T1000 (cell line): ENCODE data around the gene GPANK1.

Experiments used
- DNase-seq: peaks from one replicate; lab custom pipeline; 2025; ENCODE audit warnings: mixed read lengths; lab: John Stamatoyannopoulos, UW

GPANK1 gene

DNA sequence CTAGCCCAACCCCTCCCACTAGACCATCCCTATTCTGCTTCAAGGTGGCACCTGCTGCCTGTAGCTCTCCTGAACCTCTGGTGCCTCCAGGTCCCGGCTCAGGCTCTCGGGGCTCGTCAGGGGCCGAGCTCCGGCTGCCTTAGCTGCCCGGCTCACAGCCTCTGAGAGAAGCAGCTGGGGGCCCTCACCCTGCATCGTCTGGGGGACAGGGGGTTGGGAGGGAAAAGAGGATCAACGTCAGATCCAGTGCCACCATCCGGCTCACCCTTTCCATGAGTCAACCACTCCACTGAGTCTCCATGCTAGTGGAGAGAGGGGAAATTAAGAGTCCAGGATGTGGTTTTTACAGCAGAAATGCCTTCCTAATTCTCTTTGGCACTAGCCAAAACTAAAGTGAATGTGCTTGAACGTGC lies 25.3 kb downstream of the GPANK1 start:
- no peak for DNase-seq

DNA sequence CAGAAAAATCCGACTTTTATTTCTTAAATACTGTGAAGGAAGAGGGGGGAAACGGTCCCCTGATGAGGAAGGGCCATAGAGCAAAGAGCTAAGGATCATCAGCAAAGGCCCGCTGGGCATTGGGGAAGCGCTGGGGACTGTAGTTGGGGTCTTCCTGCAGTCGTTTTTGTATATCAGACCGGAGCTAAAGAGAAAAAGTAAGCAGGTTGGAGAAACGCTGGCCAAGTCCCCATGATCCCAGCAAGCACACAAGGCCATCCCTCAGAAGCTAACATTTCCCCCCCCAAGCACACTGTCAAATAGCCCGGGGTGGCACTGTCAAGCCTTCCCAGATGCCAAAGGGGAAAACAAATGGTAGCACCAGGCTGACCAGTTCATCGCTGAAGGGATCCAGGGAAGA lies 25.8 kb downstream of the GPANK1 start:
- no peak for DNase-seq

DNA sequence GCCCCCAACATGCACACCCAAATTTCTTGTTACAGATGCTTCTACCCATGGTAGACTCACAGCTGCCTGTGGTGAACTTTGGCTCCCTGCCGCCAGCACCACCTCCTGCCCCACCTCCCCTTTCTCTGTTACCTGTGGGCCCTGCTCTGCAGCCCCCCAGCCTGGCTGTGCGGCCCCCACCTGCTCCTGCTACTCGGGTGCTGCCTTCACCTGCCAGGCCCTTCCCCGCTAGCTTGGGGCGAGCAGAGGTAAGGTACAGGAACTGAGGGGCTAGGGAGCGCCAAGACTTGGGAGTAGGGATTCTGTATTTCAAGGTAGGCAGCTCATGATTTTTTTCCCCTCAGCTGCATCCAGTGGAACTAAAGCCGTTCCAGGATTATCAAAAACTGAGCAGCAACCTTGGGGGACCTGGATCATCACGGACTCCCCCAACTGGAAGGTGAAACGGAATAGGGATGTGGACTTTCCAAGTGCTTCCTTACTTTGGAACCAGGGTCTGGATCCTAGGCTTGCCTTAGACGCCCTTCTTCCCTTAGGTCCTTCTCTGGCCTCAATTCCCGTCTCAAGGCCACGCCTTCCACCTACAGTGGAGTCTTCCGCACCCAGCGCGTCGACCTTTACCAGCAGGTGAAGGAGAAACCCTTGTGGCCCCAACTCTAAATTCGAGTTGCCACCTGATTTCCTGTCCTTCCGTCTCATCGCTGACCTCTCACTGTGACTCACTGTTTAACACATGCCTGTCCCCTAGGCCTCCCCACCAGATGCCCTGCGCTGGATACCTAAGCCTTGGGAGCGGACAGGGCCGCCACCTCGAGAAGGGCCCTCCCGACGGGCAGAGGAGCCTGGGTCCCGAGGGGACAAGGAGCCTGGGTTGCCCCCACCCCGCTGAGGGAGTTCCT lies 27.9 kb downstream of the GPANK1 start:
- DNase-seq, result no peak

DNA sequence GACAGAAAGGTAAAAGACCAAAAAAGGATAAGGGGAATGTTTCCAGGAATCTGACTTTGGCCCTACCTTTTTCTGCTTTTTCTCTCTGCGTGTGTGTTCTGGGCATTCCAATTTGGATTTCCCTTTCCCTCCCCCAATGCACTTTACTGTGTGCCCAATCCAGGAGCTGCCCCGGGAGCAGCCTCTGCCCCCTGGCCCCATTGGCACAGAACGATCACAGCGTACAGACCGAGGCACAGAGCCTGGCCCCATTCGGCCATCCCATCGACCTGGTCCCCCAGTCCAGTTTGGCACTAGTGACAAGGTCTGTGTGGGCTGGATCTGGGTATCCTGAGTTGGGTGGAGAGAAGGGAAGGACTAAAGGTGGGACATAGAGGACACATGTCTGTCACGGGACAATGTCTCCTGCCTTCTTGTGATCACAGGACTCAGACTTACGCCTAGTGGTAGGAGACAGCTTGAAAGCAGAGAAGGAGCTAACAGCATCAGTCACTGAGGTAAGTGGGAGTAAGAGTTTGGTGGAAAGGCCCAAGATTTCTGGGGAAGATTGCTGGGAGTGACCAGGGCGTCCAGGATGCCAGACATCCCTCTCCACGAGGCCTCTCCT lies 29.7 kb downstream of the GPANK1 start:
- no peak for DNase-seq

DNA sequence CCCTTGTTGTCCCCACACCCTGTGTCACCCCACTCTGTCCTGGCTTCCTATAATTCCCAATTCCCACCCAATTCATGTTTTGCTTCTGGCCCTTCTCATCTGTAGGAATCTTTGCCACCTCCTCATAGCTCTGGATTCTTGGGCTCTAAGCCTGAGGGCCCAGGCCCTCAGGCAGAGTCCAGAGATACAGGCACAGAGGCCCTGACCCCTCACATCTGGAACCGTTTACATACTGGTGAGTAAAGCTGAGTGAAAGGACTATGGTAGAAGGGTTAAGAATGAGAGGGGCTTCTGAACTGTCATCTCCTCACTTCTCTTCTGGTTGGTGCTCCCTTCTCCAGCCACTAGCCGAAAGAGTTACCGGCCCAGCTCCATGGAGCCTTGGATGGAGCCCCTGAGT lies 30.7 kb downstream of the GPANK1 start:
- no peak for DNase-seq

DNA sequence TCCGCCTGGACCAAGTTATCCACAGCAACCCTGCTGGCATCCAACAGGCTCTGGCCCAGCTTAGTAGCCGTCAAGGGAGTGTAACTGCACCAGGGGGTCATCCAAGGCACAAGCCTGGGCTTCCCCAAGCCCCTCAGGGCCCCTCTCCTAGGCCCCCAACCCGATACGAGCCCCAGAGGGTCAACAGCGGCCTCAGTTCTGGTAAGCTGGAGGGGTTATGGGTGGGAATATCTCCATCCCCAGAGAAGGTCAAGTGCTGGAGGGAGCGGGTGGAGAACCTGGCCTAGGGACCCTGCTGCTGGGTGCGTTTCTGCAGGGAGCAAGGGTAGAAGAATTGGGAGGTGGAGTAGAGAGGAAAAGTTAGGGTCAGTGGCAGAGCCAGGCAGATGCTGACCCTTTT lies 31.4 kb downstream of the GPANK1 start:
- DNase-seq, result no peak

DNA sequence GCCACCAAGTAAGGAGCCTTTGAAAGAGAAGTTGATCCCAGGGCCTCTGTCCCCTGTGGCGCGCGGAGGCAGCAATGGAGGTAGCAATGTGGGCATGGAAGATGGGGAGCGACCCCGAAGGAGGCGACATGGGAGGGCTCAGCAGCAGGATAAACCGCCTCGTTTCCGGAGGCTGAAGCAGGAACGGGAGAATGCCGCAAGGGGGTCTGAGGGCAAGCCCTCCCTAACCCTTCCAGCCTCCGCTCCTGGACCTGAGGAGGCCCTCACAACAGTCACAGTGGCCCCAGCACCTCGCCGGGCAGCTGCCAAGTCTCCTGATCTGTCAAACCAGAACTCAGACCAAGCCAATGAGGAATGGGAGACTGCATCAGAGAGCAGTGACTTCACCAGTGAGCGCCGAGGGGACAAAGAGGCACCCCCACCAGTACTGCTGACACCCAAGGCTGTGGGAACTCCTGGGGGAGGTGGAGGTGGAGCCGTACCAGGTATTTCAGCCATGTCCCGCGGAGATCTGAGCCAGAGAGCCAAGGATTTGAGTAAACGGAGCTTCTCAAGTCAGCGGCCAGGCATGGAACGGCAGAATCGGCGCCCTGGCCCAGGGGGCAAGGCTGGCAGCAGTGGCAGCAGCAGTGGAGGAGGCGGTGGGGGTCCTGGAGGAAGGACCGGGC lies 32.4 kb downstream of the GPANK1 start:
- no peak for DNase-seq

DNA sequence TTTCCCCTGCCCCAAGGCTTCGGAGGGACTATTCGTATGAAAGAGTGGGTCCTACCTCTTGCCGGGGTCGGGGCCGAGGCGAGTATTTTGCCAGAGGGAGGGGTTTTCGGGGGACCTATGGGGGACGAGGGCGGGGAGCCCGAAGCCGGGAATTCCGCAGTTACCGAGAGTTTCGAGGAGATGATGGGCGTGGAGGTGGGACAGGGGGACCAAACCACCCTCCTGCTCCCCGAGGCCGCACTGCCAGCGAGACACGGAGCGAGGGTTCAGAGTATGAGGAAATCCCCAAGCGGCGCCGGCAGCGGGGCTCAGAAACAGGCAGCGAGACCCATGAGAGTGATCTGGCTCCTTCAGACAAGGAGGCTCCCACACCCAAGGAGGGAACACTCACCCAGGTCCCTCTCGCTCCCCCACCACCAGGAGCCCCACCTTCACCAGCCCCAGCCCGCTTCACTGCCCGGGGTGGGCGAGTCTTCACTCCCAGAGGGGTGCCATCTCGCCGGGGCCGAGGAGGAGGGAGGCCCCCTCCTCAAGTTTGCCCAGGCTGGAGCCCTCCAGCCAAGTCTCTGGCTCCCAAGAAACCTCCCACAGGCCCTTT lies 33.0 kb downstream of the GPANK1 start:
- no peak for DNase-seq

DNA sequence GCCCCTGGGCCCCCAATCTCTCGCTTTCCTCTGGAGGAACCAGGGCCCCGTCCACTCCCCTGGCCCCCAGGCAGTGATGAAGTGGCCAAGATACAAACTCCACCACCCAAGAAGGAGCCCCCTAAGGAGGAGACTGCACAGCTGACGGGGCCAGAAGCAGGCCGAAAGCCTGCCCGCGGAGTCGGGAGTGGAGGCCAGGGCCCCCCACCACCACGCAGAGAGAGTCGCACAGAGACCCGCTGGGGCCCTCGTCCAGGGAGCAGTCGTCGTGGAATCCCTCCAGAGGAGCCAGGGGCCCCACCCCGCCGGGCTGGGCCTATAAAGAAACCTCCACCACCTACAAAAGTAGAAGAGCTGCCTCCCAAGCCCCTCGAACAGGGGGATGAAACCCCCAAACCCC lies 33.6 kb downstream of the GPANK1 start:
- no peak for DNase-seq

DNA sequence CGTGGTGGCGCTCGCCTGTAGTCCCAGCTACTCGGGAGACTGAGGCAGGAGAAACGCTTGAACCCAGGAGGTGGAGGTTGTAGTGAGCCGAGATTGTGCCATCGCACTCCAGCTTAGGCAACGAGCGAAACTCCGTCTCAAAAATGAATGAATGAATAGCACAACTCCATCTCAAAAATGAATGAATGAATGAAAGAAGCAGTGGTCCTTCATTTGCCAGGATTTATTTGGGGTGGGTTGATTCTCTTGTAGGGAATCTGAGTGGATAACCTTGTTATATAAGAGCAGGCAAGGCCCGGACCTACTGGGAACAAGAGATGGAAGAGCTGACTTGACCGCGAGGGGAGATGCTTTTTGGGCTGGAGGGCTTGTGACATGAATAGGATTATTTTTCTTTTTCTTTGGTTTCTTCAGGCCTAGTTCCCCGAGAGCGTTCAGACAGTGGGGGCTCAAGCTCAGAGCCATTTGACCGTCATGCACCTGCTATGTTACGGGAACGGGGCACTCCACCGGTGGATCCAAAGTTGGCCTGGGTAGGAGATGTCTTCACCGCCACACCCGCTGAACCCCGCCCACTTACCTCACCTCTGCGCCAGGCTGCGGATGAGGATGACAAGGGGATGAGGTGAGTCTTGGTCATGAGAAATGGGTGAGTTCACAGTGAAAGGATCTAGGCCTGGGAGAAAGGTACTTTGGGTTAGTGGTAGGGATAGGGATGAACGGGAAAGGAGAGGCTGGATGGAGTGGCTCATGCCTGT lies 34.4 kb downstream of the GPANK1 start:
- no peak for DNase-seq

DNA sequence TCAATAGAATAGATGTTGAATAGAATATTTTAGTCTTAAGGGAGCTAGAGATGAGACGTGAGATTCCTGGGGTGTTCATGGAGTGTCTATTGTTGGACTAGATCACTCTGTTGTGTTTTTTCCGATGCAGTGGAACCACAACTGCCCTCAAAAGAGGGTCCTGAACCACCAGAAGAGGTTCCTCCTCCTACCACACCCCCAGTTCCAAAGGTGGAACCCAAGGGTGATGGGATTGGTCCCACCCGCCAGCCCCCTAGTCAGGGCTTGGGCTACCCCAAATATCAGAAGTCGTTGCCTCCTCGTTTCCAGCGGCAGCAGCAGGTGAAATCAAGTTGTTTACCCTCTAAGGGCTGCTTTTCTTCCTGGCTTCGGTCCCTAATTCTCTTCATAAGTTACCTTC lies 35.8 kb downstream of the GPANK1 start:
- no peak for DNase-seq

DNA sequence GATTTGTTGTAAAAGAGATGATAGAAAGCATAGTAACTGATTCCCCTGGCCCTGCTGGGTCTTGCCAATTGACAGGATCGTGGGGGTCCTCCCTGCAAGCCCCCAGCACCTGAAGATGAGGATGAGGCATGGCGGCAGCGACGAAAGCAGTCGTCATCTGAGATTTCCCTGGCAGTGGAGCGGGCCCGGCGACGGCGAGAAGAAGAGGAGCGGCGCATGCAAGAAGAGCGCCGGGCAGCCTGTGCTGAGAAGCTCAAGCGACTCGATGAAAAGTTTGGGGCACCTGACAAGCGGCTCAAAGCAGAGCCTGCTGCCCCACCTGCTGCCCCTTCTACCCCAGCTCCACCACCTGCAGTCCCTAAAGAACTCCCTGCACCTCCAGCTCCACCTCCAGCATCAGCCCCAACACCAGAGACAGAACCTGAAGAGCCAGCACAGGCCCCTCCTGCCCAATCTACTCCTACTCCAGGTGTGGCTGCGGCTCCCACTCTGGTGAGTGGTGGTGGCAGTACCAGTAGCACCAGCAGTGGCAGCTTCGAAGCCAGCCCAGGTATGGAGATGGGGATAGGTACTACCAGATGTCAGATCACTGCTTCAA lies 37.0 kb downstream of the GPANK1 start:
- DNase-seq, result no peak

DNA sequence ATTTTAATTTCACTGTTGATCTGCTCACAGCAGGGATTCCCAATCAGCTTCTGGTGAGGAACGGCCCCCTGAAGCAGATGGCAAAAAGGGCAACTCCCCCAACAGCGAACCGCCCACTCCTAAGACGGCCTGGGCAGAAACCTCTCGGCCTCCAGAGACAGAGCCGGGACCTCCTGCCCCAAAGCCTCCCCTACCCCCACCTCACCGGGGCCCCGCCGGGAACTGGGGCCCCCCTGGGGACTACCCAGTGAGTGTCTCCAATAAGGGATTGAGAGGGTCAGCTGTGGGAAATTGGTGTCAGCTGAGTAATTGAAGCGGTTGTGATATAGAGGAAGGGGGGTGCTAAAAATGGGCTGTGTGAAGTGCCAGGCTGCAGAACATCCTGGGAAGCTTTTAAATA lies 37.8 kb downstream of the GPANK1 start:
- no peak for DNase-seq

DNA sequence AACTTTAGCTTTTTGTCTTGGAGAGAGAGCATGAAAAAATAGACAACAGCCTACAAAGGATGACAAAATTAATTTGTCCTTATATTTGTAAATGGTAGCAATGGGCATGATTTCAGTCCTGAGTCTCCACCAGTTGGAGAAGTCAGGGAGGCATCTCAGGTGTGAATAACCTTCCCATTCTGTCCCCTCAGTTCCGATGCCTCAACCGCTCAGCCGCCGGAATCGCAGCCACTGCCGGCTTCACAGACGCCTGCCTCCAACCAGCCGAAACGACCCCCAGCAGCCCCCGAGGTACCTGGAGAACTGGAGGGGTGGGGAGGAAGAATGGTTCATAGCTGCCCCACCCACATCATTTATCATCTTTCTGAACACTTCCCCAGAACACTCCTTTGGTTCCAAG lies 40.7 kb downstream of the GPANK1 start:
- DNase-seq, result no peak

DNA sequence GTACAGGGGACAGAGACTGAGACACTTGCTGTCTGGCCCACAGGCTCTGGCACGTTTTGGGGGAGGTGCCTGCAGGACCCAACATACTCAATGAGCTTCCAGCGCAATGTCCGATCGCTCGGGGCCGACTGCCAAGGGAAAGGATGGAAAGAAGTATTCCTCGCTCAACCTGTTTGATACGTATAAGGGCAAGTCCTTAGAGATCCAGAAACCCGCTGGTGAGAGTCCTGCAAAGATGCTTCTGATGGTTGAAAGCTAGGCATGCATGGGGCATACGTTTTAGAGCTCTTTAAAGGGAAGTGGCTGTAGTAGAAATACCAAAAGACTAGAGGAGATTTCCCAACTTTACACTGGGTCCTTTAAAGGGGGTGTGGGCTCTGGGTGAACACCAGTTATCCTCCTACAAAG lies 42.1 kb downstream of the GPANK1 start:
- DNase-seq, result no peak

DNA sequence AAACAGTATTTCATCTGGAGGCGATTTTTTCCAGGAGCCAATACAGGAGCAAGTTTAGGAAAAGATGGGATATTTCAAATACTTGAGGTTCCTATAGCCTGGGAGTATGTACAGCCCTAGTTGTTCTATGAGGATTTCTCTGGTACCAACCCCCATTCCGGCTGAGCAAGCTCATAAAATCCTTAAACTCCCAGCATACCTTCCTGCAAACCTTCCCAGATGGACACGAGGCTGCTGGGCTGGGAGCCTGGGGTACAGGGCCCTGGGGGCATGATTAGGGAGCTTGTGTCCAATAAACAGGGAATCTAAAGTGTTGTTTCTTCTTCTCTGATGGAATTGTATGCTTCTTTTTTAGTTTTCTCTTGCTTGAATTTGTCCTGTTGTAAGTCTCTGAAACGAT lies 42.8 kb downstream of the GPANK1 start:
- DNase-seq, result no peak

DNA sequence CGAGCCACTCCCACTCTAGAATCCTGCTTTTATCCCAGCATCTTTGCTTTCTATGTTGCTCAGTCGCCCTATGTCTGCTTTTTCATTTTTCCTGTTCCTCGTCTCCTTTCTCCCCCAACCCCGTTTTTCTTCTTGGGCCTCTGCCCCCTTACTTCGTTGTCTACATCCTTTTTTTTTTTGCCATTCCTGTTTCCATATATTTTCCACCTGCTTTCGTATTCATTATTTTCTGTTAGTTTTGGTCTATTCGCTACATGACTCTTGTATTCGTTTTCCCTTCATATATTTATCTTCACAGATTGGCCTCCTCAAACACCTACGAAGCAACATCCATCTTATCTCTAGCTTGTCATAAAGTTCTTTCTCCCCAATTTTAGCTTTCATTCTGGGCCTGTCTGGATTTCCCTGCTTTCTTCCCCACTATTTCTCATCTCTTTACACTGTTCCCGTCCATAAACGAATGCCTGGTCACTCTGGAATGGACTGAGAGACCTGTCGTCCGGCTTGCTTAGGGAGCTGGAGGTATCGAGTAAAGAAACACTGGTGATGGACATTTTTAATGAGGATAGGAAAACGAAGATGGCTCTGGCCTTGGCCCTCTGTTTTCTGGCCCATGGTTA lies 43.4 kb downstream of the GPANK1 start:
- DNase-seq, result no peak

DNA sequence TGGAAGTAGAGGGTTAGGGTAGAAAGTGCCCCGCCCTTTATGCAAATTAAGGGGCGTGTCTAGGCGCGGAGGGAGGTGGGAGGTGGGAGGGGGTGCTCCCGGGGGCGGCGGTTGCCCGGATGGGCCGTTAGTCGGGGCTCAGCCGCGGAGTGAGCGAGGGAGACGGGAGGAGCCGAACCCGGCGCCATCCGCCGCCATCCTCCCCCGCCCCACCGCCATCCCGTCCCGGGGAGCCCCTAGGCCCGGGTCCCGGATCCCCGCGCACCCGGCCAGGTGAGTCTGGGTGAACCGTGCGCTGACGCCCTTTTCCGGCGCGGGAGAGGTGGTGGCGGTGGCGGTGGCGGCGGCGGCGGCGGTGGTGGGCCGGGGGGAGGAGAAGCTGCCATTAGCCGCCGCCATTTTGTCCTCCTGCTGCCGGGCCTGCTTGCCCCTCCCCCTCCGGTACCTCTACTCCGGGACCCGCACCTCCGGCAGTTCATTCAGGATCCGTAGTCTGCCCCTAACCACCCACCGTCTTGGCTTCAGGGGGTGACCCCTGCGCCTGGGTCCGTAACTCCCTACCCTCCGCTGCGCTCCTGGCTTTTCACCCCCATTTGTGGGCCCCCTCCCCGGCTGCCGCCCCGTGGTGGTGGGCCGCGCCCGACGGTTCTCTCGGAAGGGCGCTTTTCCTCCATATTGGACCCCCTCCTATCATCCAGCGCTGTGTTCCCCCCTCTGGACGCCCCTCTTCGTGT lies 44.0 kb downstream of the GPANK1 start, which contains the start of gene PRRC2A:
PRRC2A (plus strand) TSS at position 130 of the 734 bp plus-strand sequence. CDS start 2,075 bp downstream, outside the sequence.
- no peak for DNase-seq

DNA sequence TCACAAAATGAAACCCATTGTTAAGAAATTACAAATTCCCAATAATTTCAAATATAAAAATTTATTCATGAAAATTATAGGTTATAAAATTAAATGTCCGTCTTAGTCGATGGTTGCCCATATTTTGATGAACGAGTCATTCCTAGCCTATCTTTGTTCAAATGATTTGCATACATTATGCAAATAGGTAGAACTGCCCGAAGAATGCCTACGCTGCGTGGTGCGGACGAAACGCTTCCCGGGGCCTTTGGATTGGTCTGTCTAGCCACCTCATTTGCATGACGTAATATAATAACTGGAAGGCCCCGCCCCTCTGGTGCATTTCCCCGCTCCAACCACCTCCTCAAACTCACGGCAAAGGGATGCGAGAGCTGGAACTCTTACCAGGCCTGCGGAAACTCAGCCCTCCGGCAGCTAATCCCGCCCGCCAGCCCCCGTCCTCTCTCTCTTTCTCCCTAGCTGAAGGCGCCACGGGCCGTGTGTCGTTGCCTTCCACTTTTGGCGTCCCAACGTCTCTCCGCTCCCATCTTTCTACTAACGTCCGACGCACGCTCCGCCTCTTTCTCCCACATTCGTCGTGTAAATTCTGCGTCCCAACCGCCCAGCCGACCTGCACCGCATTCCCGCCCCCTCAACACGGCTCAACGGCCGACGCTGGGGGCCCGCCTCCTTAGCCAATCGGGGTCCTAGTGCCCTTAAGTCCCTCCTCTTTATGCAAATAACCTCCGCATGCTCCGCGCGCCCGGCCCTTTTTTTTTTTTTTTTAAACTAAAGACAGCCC lies 44.8 kb downstream of the GPANK1 start:
- peak; percentile 97 for DNase-seq
